Measurements from ENCODE around the gene OCRL.

OCRL gene

DNA sequence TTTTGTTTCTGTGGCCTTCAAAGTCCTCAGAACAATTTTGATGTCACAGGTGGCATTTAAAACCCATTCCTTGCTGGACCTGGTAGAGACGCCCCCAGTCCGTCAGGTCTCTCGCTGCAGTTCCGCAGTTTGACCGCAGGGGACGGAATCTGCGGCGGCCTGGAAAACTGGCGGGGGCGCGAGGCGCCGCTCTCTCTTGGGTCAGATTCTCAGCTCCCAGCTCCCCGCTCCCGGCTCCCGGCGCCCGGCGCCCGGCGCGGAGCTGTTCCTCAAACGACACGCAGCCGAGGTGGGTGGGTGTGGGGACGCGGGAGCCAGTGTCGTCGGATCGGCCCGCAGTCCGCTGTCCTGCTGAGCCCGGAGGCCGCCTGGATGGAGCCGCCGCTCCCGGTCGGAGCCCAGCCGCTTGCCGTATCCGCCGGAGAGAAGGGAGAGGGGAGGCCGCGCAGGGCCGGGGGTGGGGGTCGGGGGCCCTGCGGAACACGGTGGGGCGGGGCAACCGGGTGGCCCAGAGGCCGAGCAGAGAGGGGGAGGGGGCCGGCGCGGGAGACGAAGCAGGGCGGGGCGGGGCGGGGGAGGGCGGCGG, at the start of gene OCRL:
TSS of gene OCRL (plus strand) at position 192 of the 586 bp plus-strand sequence. CDS start at position 373, 181 bp downstream.
- peak; percentile 48 for DNase-seq

DNA sequence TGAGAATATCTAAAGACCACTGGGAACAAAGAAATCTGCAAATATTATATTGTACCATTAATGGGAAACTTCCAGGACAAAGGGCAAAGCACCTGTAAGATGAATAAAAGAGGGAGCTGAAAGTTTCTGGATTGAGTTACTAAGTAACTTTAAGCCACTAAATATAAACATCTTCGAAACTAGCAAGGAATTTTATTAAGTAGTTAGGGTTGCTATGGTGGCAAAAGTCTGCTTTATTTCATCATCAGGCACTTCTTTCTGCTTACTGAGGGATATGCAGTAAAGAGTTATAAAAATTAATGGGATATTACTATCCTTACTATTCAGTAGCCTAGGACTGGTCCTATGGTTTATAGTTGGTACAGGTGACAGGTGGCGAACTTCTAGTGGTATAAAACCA, 49.7 kb upstream of the OCRL start:
- no peak for DNase-seq

DNA sequence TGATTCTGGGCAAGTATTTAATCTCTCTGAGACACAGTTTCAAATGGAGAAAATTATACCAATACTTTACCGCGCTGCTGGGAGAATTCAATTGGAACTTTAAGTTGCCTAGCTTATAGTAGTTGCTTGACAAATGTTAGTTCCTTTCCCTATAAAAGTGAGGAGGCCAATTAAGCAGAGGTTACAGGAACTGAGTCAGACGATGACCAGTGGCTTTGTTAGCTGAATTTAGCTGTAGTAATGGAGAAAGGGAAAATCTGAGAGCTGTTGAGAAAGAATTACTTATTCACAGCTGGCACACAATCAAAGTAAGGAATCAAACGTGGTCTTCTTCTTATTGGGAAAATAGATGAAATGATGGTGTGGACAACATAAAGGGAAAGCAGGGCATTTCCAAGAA, 46.4 kb upstream of the OCRL start:
- no peak for DNase-seq

DNA sequence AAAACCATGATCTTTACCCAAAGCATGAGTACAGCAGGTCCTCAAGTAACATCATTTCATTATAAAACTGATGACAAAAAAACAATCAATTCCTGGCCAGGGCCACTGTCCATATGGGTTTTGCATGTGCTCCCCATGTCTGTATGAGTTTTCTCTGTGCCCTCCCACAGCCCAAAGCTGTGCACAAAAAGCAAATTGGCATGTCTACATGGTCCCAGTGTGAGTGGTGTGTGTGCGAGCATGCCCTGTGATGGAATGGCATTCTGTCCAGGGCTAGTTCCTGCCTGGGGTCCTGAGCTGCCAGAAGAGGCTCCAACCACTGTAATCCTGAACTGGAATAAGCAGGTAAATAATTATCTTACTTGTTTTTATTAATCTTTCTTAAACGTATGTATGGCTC, 45.2 kb upstream of the OCRL start:
- DNase-seq: no peak

DNA sequence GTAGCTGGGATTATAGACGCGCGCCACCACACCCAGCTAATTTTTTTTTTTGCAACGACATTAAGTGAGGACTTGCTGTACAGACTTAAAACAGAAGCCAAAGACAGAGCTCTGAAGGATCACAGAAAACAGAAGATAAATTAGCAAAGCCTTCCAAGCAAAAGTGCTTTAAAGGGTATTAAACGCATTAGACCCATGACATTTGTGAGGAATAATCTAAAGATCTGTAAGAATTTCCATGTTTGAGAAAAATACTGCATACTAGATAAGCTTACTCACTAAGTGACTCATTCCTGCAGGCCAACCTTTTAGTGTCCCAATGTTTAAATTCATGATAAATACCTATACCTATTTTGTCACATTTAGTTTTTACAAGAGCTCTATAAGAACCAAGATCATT, 44.2 kb upstream of the OCRL start:
- DNase-seq: no peak

DNA sequence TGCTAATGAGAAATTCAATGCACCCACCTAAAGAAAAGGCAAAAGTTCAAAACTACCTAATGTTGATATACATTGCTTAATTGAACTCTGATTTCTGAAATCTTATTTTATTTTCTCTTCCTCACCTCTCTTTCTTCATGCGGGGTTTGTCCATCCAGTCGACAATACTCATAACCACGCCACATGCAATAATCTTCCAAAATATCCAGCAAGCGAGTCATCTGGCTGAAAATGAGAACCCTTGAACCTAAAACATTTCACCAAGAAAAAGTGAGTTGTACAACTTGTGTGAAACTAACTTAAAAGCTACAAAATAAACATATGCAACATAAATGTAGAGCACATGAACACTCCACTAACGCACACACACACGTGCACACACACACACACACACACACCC, 43.4 kb upstream of the OCRL start:
- no peak for DNase-seq

DNA sequence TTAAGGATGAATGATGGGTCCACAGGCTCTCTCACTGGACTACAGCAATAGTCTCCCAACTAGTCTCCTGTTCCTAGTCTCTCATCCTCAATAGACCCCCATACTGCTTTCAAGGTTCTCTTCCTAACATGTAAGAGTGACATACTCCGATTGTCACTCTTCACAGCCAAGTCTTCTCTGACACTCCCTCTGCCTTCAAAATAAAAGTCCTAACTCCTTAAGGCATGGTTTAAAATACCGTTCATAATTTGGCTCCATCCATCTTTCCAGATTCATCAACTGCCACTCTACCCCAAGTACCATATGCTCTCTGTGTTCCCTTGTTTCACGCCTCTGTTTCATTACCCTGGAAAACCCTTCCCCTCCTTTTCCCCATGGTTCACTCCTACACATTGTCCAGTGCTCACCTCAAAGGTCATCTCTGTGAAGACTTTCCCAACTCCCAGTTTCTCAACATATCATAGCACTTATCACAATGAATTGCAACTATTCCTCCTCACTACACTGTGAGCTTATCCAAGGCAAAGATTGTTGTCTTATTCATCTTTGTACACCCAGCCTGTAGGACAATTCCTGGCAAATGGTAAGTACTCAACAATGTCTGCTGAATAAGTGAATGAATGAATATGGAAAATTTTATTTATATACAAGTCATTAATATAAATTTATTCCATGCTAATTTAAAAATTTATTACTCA, 42.8 kb upstream of the OCRL start:
- no peak for DNase-seq

DNA sequence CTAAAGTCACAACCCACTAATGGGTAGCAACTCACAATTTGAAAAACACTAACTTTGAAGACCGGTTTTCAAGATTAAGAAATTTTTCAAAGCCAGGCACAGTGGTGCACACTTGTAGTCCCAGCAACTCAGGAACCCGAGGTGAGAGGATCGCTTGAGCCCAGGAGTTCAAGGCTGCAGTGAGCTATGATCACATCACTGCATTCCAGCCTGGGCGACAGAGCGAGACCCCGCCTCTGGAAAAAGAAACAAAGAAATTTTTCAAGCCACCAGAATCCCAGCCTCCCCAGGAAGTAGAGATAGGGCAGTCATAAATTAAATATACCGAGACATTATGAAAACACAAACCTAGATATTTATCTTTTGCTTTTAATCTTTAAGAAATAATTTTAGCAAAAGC, 29.7 kb upstream of the OCRL start:
- no peak for DNase-seq

DNA sequence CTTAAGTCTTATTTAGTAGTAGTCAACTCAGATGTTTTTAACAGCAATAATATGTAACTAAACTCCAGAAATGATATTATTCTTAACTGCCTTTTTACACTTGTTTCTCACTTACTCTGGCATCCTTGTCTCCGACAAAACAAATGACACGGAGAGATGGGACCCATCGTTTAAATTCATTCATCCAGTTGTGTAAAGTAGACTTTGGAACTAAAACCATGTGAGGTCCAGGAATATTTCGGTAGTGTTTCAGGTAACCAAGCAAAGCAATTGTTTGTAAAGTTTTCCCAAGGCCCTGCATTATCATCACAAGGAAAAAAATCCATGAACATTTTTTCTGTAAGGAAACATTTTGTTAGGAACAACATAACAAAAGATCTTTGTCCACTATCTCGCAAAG, 28.4 kb upstream of the OCRL start:
- DNase-seq: no peak

DNA sequence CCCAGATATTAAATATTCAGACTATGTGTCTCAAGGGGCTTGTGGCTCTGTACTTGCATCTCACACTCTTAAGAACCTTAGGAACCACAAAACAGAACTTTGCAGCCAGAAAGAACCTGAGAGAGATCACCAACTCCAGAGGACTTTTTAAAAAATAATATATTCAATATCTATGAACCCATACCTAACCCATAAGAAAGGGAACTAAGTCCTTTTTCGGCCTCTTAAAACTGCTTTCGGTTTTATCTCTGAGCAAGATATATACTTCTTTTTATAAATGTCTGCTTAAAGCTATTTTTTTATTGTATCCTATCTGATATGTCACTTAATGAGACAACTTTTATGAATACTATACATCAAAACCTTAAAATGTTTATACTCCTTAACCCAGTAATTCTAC, 27.6 kb upstream of the OCRL start:
- DNase-seq: no peak

DNA sequence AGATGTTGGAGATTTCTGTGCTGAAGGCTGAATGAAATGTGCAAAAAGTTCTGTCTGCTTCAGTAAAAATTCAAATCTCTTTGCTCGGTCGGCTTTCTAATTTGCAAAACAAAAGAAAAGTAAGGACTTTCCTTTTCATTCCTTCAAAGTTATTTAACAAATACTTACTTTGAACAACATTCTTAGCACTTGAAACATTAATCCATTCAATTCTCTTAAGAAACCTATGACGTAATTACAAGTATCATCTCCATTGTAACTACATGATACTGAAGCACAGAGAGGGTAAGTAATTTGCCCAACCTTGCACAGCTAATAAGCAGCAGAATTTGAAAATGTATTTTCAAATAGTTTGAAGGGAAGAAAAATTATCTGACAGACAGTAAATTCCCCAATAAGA, 23.7 kb upstream of the OCRL start:
- DNase-seq: no peak

DNA sequence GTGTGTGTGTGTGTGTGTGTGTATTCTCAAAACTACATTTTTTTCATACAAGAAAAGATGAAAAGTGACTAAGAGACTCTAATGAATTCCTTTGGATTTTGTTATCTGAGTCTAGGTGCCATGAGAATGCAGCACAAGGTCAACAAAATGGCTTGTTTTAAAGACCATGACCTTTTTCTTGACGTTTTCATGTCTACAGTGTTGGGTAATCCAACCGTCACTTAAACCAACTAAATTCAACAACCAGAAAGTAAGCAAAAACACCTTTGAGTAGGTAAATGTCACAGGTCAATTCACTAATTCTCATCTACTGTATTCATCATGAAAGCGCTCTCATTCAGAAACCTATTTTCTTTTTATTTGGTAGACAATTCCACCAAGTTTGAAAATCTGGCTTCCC, 19.9 kb upstream of the OCRL start:
- no peak for DNase-seq

DNA sequence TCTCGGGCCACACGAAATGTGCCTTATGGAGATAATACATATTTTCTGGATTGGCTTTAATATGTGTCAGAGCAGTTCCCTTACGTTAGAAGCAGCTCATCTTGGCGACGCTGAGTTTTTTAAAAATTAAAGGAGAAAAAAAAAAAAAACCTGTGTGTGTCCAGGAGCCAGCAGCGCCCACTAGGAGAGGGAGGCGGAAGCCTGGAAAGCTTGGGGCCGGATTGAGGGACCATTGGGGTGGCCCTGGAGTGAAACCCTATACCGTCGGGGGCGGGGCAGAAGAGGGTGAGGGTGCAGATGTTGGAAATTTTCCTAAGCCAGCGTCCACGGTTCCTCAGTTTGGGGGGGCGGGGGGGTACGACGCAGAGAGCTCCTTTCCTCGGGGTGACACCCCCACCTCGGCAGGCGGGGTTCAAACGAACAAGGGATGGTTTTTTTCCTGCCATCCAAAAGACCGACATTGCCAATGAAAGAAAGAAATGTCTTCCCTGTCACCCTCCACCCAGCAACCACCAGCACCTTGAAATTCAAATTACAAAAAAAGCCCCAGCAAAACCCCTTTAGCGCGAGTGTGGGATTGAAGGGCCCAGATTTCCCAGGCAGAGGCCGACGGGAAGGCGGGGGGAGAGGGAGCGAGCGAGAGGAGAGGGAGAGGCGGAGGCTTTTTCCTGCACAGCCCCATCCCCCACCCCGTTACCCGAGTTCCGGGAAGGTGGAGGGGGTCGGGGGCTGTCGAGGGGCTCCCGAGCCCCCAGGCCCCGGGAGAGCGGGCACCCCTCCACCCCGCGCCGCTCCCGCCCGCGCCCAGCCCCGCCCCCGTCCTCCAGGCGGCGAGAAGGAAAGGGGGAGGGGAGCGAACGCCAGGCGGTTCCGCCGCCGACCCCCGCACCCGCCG, 17.6 kb upstream of the OCRL start:
- peak; percentile 3 for DNase-seq

DNA sequence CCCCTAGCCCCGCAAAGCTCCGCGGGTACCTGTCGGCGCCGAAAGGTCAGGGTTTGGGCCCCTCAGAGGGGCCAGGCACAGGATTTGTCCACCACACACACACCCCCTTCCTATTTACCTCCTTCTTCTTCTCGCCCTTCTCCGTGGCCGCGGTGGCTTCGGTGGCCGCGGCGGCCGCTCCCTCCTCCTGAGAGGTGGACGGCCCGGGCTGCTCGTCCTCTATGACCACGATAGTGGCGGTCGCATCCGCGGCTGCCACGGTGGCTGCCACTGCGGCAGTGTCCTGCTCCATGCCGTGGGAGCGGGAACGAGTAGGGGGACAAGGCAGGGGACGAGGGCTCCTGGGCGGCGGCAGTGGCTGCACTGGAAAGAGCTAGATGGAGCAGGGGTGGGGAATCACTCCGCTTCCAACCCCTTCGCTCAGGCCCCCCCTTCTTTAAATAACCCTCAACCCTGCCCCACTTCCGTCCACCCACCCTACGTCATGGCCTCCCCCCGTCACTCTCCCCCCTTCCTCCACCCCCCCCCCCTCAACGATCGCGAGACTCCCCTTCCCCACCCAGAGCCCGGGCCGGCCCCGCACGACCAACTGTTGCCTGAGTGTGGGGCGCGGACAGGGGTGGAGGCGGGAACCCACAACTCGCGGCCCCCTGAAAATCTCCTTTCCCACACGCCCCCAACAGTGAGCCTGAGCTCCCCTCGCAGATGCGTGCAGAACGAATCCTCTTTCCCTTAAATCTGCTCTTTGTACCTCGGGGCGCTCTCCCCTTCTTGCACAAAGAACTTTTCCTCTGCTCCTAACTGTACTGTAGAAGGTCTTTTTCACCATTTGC, 16.8 kb upstream of the OCRL start, which contains the start of gene SMARCA1:
TSS of gene SMARCA1 (minus strand) at position 412 of the 833 bp plus-strand sequence. CDS start at position 292, 120 bp downstream.
- DNase-seq: no peak

DNA sequence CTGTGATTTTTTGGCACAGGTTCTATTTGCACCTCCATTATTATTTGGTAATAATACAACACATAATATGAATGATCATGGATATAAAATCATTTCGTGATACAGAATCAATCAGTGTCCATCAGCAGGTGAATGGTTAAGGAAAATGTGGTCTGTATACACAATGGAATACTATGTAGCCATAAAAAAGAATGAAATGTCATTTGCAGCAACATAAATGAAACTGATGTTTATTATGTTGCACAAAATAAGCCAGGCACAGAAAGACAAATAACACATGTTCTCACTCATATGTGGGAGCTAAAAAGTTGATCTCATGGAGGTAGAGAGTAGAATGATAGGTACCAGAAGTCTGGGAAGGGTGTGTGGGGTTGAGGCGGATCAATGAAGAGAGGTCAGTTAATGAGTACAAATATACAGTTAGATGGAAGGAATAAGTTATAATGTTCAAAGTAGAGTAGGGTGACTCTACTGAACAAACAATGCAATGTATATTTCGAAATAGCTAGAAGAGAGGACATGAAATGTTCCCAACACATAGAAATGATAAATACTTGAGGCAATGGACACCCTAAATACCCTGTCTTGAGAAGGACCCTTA, 15.7 kb upstream of the OCRL start:
- no peak for DNase-seq

DNA sequence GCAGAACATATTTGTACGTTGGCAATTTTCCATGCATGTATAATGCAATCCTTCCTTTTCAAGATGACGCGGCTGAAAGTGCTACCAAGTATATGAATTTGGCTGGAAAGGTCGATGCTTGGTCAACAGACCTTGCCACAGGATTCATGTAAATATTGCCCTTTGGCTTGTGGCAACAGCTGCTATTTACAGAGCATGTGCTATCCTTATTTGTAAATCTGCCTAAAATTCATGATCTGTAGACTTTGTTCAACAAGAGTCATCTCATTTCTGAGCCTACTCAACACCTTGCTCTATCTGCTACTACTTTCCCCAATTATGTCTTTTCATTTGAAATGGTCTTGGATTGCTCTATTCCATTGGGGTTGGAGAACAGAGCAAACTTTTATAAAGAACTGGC, 14.9 kb upstream of the OCRL start:
- DNase-seq: no peak

DNA sequence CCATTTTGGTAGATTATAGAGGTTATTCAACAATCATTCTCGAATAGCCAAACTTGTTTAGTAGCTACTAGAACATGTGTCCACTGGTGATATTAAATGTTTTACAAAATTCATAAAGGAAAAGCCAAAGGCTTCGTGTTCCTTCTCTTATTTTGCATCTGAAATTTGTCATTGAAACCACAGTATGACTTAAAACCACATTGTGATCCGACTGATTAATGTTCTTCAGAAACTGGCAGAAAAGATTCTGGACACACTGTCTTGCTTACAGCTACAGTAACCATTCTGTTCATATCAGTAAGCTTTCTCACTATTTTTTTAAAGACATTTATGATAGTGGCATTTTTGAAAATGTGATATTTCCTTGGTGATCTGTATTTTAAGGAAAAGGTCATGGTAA, 14.2 kb upstream of the OCRL start:
- no peak for DNase-seq

DNA sequence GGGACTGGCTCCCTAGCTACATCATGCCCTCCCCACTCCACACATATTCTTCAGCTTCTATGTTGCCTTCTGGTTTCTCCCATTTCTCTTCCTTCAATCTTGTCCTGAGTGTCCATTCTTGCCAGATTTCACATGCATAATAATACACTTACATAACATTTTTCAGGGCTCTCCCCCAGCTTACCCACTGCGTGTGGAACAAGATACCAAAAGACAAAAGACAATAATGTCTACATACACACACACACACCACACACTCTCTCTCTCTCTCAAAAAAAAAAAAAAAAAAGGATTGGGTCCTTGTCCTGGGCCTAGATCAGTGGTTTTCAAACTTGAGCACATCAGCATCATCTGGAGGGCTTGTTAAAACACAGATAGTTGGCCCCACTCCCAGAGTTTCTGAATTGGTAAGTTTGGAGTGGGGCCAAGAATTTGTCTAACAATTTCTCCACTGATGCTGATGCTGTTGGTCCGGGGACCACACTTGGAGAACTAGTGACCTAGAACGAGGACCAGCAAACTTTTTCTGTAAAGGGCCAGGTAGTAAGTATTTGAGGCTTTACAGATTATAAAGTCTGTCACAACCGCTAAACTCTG, 10.3 kb upstream of the OCRL start:
- DNase-seq: peak; percentile 85

DNA sequence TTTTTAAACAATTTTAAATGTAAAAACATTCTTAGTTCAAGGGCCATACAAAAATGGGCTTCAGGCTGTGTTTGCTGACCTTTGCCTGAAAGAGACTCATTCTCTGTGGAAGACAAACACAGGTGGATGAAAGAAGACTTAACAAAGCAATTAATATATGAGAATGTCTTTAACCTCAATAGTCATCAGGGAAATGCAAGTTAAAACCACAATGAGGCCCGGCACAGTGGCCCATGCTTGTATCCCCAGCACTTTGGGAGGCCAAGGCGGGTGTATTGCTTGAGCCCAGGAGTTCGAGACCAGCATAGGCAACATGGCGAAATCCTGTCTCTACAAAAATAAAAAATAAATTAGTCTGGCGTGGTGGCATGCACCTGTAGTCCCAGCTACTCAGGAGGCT, 9.6 kb upstream of the OCRL start:
- DNase-seq: no peak

DNA sequence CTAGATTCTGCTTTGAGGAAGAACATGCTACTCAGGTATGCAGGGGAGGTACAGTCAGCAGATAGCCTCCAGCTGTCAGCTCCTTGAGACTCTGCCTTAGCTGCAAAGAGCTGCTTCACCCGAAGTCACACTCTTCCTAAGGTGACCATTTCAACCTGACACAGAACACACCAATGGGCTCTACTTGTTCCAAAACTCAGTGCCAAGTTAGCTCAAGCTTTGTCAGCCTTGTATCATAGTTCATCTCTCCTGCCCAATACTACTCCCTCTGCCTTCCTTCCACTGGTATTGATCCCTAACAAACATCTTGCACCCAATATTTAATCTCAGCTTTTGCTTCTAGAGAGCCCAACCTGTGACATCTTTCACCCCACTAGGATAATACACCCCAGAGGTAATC, 8.9 kb upstream of the OCRL start:
- no peak for DNase-seq

DNA sequence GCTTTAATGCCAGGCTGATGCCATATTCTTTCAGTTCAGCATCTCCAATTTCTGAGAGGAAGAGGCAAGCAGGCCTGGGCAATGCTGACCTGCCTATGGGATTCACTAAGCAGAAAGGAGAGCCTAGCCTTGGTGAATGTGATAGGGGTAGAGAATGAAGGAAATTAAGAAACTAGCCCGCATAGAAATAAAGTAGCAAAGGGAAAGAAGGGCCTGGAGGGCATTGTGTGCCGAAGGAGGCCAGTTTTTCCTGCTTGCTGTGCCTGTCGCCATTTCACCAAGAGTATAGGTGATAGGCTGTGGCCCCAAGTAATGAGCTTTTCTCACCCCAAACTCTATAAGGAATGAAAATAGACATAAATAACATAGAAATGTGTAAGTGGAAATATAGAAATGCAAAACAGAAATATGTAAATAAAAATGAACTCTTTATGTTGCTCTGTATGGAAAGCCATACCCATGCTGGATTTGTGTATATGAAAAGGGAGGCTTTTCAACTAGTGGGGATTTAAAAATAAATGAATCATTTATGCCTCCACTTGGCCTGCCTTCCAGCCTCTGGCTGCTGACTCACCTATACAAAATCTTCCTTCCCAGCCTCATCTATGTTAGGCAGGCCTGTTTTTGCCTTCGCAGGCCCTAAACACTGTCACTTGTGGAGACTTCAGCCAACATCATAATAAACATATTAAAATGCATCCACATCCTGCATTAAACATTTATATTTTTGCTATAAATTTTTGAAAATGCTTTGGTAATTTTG, 5.1 kb upstream of the OCRL start:
- no peak for DNase-seq

Data from NCI-H1105 (cell line).